ENCODE measurements around the gene LCP2.

The LCP2 gene

GRCh38 chr5:170216257-170216864 lies 81.2 kb downstream of the LCP2 start:
- DNase-seq, result no peak

GRCh38 chr5:170211575-170212334 lies 85.8 kb downstream of the LCP2 start:
- DNase-seq, result no peak

GRCh38 chr5:170206958-170207357 lies 90.6 kb downstream of the LCP2 start:
- DNase-seq, result no peak

- no peak for DNase-seq
These were observed 91.4 kb downstream of the LCP2 start for GRCh38 chr5:170206216-170206615.

DNA sequence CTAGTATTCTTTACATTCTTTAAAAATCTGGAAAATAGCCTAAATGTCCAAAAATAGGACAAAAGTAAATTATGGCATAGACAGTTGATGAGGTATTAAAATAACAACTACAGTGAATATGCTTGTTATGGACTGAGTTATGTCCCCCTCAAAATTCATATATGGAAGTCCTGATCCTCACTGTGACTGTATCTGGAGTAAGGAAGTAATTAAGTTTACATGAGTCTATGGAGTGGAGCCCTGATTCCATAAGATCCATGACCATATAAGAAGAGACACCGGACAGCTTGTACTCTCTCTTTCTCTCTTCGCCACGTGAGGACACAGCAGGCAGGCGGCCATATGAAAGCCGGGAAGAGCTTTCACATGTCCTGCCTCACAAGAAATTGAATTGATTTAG lies 93.4 kb downstream of the LCP2 start:
- DNase-seq, result no peak

- no peak for DNase-seq
These were observed 95.5 kb downstream of the LCP2 start for GRCh38 chr5:170202117-170202516.

DNA sequence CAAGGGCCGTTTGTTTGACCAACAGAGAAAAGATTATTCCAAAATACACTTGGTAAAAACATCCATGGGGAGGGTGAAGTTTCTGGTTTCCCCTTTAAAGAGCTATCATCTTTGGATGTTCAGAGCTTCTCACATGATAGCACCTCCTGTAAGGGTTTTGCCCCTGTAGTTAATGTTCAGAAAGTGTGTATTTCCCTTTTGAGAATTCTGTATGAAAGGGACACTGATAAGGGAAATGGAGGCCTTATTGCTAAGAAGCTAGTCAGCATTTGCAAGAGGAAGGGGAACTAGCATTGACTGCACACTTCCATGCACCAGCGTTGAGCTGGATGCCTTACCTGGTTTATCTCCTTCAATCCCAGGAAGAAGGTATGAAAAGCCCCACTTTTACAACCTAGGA lies 96.3 kb downstream of the LCP2 start:
- no peak for DNase-seq

- no peak for DNase-seq
These were observed 96.7 kb downstream of the LCP2 start for GRCh38 chr5:170200876-170201275.

Data from right kidney (tissue), 1 donor.